PC-9 (cell line): ENCODE data around the gene LENG8. TPM values are rescaled to one million over a fixed set of nuclear protein-coding genes. Genes with fewer than 3 reads are reported as not detected.

Experiments
- BruUV-seq: library from RNA; stranded (reverse); fragments of 400-500 nt; replicated peaks from 2 replicates; lab custom pipeline; 2021; lab: Mats Ljungman, UMichigan
- CTCF ChIA-PET: fragments of 300-600 bp; sonication (Branson Sonifier 250); formaldehyde crosslinking; loops from one replicate; lab custom pipeline; 2022; ENCODE audit warnings: antibody characterized with exemption; lab: Charles Lee
- POLR2A ChIA-PET: fragments of 300-600 bp; sonication (Branson Sonifier 250); formaldehyde crosslinking; loops from one replicate; lab custom pipeline; 2022; ENCODE audit warnings: antibody characterized with exemption; ENCODE audit not compliant: unreplicated experiment; lab: Charles Lee
- DNase-seq, 2 experiments: peaks; one replicate each; pipeline versions ENCODE4 v3.0.0 to v3.0.0-alpha.2; 2015 to 2022; ENCODE audit warnings: mixed read lengths in 1 of 2
- H2AFZ ChIP-seq: fragments of 200-600 bp; sonication (generic); 2 replicates; pipeline ENCODE4 v1.8.1; 2017; ENCODE audit warnings: antibody characterized with exemption
- H3F3A ChIP-seq: fragments of 200-600 bp; sonication (generic); 2 replicates; pipeline ENCODE4 v1.8.1; 2017; ENCODE audit warnings: antibody characterized with exemption, mild to moderate bottlenecking, low read depth; ENCODE audit not compliant: insufficient read depth
- H3K27ac ChIP-seq: fragments of 200-600 bp; sonication (generic); 2 replicates; pipeline ENCODE4 v1.6.1; 2016; ENCODE audit warnings: mixed run types
- H3K27me3 ChIP-seq: fragments of 200-600 bp; sonication (generic); 2 replicates; pipeline ENCODE4 v1.6.1; 2016; ENCODE audit warnings: low read depth, mixed run types; ENCODE audit not compliant: insufficient read depth
- H3K36me3 ChIP-seq: fragments of 200-600 bp; sonication (generic); 2 replicates; pipeline ENCODE4 v1.6.1; 2016; ENCODE audit warnings: low read depth, mixed run types
- H3K4me1 ChIP-seq: fragments of 200-600 bp; sonication (generic); replicated peaks from 2 replicates; pipeline ENCODE4 v1.6.1; 2016; ENCODE audit warnings: mixed run types; ENCODE audit not compliant: insufficient read depth
- H3K4me2 ChIP-seq: fragments of 200-600 bp; sonication (generic); 2 replicates; pipeline ENCODE4 v1.6.1; 2017; ENCODE audit warnings: mixed run types
- H3K4me3 ChIP-seq: fragments of 200-600 bp; sonication (generic); 2 replicates; pipeline ENCODE4 v1.6.1; 2016; ENCODE audit warnings: mixed run types
- H3K79me2 ChIP-seq: fragments of 200-600 bp; sonication (generic); 2 replicates; pipeline ENCODE4 v1.6.1; 2017; ENCODE audit warnings: low read depth, mixed run types
- H3K9me2 ChIP-seq: fragments of 200-600 bp; sonication (generic); 2 replicates; pipeline ENCODE4 v1.8.1; 2017; ENCODE audit warnings: mild to moderate bottlenecking; ENCODE audit not compliant: insufficient read depth
- H3K9me3 ChIP-seq: fragments of 200-600 bp; sonication (generic); 2 replicates; pipeline ENCODE4 v1.8.1; 2016; ENCODE audit warnings: low read depth; ENCODE audit not compliant: insufficient read depth
- H4K20me1 ChIP-seq: fragments of 200-600 bp; sonication (generic); 2 replicates; pipeline ENCODE4 v1.8.1; 2017; ENCODE audit not compliant: insufficient read depth
- CTCF ChIP-seq: fragments of 200-600 bp; sonication (generic); conservative IDR thresholded peaks from 2 replicates; pipeline ENCODE4 v1.6.1; 2017; ENCODE audit warnings: mixed run types, antibody characterized with exemption, mild to moderate bottlenecking, moderate library complexity
- EZH2 ChIP-seq: fragments of 200-600 bp; sonication (generic); IDR thresholded peaks from 2 replicates; pipeline ENCODE4 v1.8.0; 2017; ENCODE audit warnings: antibody characterized with exemption, low read depth
- intact Hi-C: fragments of 100-400 bp; cut with micrococcal nuclease; formaldehyde crosslinking; loops from one replicate; pipeline ENCODE4 v1.10.0; 2022; ENCODE audit not compliant: unreplicated experiment
- total RNA-seq: library from RNA; stranded (reverse); gene quantifications from 2 replicates; pipeline ENCODE4 v1.2.3, GENCODE V29; 2021

The LENG8 gene
- total RNA-seq, 1 experiment from 2014 or later: 274 TPM

- H3K27ac ChIP-seq: no peak overlapping the region
- DNase-seq: no peak
- H3F3A ChIP-seq: peaks cover 55% of the 10 kb centered on the region
- H3K9me2 ChIP-seq: no peaks in the 10 kb centered on the region
- intact Hi-C loops: no loop called here
- no peaks in the 10 kb centered on the region for H3K9me3 ChIP-seq
- no peak overlapping the region for H2AFZ ChIP-seq
- no peaks in the 10 kb centered on the region for H3K27me3 ChIP-seq
- H3K36me3 ChIP-seq: no peaks in the 10 kb centered on the region
- H3K4me3 ChIP-seq: no peak overlapping the region
- peaks cover 3% of the 10 kb centered on the region; the same call in 1 of the 2 replicates for H3K79me2 ChIP-seq
- no TSS peak for BruUV-seq
- POLR2A ChIA-PET: interaction anchor here (0.6 kb wide), 1 partner anchor 826 kb away, joined by 4 read pairs; no protein-coding TSS in a partner anchor
- CTCF ChIA-PET: no interaction called here
- H4K20me1 ChIP-seq: no peaks in the 10 kb centered on the region
- peaks cover 46% of the 10 kb centered on the region for H3K4me1 ChIP-seq
- TF ChIP-seq CTCF: no peak
- H3K4me2 ChIP-seq: no peak overlapping the region
These were observed 14.2 kb upstream of the LENG8 start for GRCh38 chr19:54434873-54435214.

GRCh38 chr19:54435551-54436016 lies 13.4 kb upstream of the LENG8 start:
- H3F3A ChIP-seq: peaks cover 52% of the 10 kb centered on the region
- H3K4me3 ChIP-seq: no peak overlapping the region
- peaks cover 38% of the 10 kb centered on the region for H3K4me1 ChIP-seq
- H4K20me1 ChIP-seq: no peaks in the 10 kb centered on the region
- no peaks in the 10 kb centered on the region for H3K9me3 ChIP-seq
- CTCF ChIA-PET: no interaction called here
- no peaks in the 10 kb centered on the region for H3K36me3 ChIP-seq
- BruUV-seq: no TSS peak
- TF ChIP-seq CTCF: no peak
- no peak for TF ChIP-seq EZH2
- no peak overlapping the region for H3K27ac ChIP-seq
- no peaks in the 10 kb centered on the region for H3K9me2 ChIP-seq
- intact Hi-C loops: no loop called here
- no peaks in the 10 kb centered on the region for H3K27me3 ChIP-seq
- H3K79me2 ChIP-seq: peaks cover 3% of the 10 kb centered on the region
- H2AFZ ChIP-seq: no peak overlapping the region
- H3K4me2 ChIP-seq: no peak overlapping the region
- POLR2A ChIA-PET: interaction anchor here (0.6 kb wide), 1 partner anchor 827 kb away, joined by 4 read pairs; no protein-coding TSS in a partner anchor
- DNase-seq: no peak

- CTCF ChIA-PET: no interaction called here
These were observed 12.9 kb upstream of the LENG8 start for GRCh38 chr19:54436031-54436523.

More at GRCh38 chr19:54436031-54436523, 12.9 kb upstream of the LENG8 start:
- Histone ChIP-seq H3K4me3 (no peak overlapping the region), H3K79me2 (peaks cover 3% of the 10 kb centered on the region), H3K27me3 (no peaks in the 10 kb centered on the region), H3K4me1 (peaks cover 34% of the 10 kb centered on the region), H2AFZ (no peak overlapping the region), H3F3A (peaks cover 51% of the 10 kb centered on the region), H3K9me2 (no peaks in the 10 kb centered on the region), H3K4me2 (no peak overlapping the region), H3K9me3 (no peaks in the 10 kb centered on the region), H3K27ac (no peak overlapping the region), H4K20me1 (no peaks in the 10 kb centered on the region), H3K36me3 (no peaks in the 10 kb centered on the region)
- no TSS peak for BruUV-seq
- DNase-seq: no peak
- POLR2A ChIA-PET: no interaction called here
- intact Hi-C loops: no loop called here
- no peak for TF ChIP-seq EZH2
- no peak for TF ChIP-seq CTCF
